ENCODE results near the gene NAGA.

The NAGA gene

GRCh38 chr22:42035256-42035655, 35.4 kb downstream of the NAGA start:
- H3K79me2 ChIP-seq (ENCODE audit: control insufficient read depth, low read length): no peaks in the 10 kb centered on the region
- peaks cover 13% of the 10 kb centered on the region for H3K9me3 ChIP-seq (ENCODE audit: control insufficient read depth, insufficient read depth, low read length)
- H3K27ac ChIP-seq (ENCODE audit: low read depth, low read length): no peak overlapping the region
- H3K4me1 ChIP-seq (ENCODE audit: control insufficient read depth, low read length): peaks cover 27% of the 10 kb centered on the region
- no peaks in the 10 kb centered on the region for H3K9me2 ChIP-seq (replicated peaks; ENCODE audit: control insufficient read depth, low read length)
- H4K20me1 ChIP-seq (ENCODE audit: control insufficient read depth, insufficient read depth, low read depth, low read length): no peaks in the 10 kb centered on the region
- H3K4me2 ChIP-seq (ENCODE audit: low read length): no peak overlapping the region
- TF ChIP-seq EZH2phosphoT487 (IDR thresholded peaks at IDR 0.05; ENCODE audit: borderline replicate concordance, low read length) (no peak), CTCF (IDR thresholded peaks at IDR 0.05; ENCODE audit: low read depth, low read length, poor library complexity, severe bottlenecking) (no peak)
- no peaks in the 10 kb centered on the region for H3F3A ChIP-seq (ENCODE audit: control insufficient read depth, insufficient read depth)
- no peak overlapping the region for H3K4me3 ChIP-seq (ENCODE audit: low read length)
- peaks cover 3% of the 10 kb centered on the region; the same call in 1 of the 2 replicates for H3K27me3 ChIP-seq (ENCODE audit: control insufficient read depth, low read length)
- no peaks in the 10 kb centered on the region for H3K36me3 ChIP-seq (ENCODE audit: control insufficient read depth, low read length)

GRCh38 chr22:42033263-42034181, 37.1 kb downstream of the NAGA start:
- H3K4me2 ChIP-seq (ENCODE audit: low read length): no peak overlapping the region
- no peak overlapping the region for H3K4me3 ChIP-seq (ENCODE audit: low read length)
- H4K20me1 ChIP-seq (ENCODE audit: control insufficient read depth, insufficient read depth, low read depth, low read length): no peaks in the 10 kb centered on the region
- H3K36me3 ChIP-seq (ENCODE audit: control insufficient read depth, low read length): no peaks in the 10 kb centered on the region
- H3K79me2 ChIP-seq (ENCODE audit: control insufficient read depth, low read length): no peaks in the 10 kb centered on the region
- H3K9me3 ChIP-seq (ENCODE audit: control insufficient read depth, insufficient read depth, low read length): peaks cover 13% of the 10 kb centered on the region
- peaks cover 16% of the 10 kb centered on the region for H3K4me1 ChIP-seq (ENCODE audit: control insufficient read depth, low read length)
- peaks cover 3% of the 10 kb centered on the region; the same call in 1 of the 2 replicates for H3K27me3 ChIP-seq (ENCODE audit: control insufficient read depth, low read length)
- H3K9me2 ChIP-seq (replicated peaks; ENCODE audit: control insufficient read depth, low read length): no peaks in the 10 kb centered on the region
- no peak overlapping the region for H3K27ac ChIP-seq (ENCODE audit: low read depth, low read length)
- no peak for TF ChIP-seq CTCF (IDR thresholded peaks at IDR 0.05; ENCODE audit: low read depth, low read length, poor library complexity, severe bottlenecking)
- TF ChIP-seq EZH2phosphoT487 (IDR thresholded peaks at IDR 0.05; ENCODE audit: borderline replicate concordance, low read length): no peak
- H3F3A ChIP-seq (ENCODE audit: control insufficient read depth, insufficient read depth): no peaks in the 10 kb centered on the region

GRCh38 chr22:42026705-42027104, 43.9 kb downstream of the NAGA start:
- Histone ChIP-seq H4K20me1 (ENCODE audit: control insufficient read depth, insufficient read depth, low read depth, low read length) (no peaks in the 10 kb centered on the region), H3K79me2 (ENCODE audit: control insufficient read depth, low read length) (no peaks in the 10 kb centered on the region), H3K4me2 (ENCODE audit: low read length) (no peak overlapping the region), H3K27me3 (ENCODE audit: control insufficient read depth, low read length) (no peaks in the 10 kb centered on the region), H3K27ac (ENCODE audit: low read depth, low read length) (no peak overlapping the region), H3K9me3 (ENCODE audit: control insufficient read depth, insufficient read depth, low read length) (no peaks in the 10 kb centered on the region), H3K9me2 (replicated peaks; ENCODE audit: control insufficient read depth, low read length) (no peaks in the 10 kb centered on the region), H3K4me3 (ENCODE audit: low read length) (no peak overlapping the region), H3K36me3 (ENCODE audit: control insufficient read depth, low read length) (no peaks in the 10 kb centered on the region), H3K4me1 (ENCODE audit: control insufficient read depth, low read length) (peaks cover 30% of the 10 kb centered on the region), H3F3A (ENCODE audit: control insufficient read depth, insufficient read depth) (no peaks in the 10 kb centered on the region)
- TF ChIP-seq EZH2phosphoT487 (IDR thresholded peaks at IDR 0.05; ENCODE audit: borderline replicate concordance, low read length): no peak
- TF ChIP-seq CTCF (IDR thresholded peaks at IDR 0.05; ENCODE audit: low read depth, low read length, poor library complexity, severe bottlenecking): no peak

Measured in DOHH2 (cell line).